Amniotic stem cell (primary cell): ENCODE results near the gene DPYSL3.

Experiments
- DNase-seq: peaks from one replicate; lab custom pipeline; 2025; lab: John Stamatoyannopoulos, UW

The DPYSL3 gene

DNA sequence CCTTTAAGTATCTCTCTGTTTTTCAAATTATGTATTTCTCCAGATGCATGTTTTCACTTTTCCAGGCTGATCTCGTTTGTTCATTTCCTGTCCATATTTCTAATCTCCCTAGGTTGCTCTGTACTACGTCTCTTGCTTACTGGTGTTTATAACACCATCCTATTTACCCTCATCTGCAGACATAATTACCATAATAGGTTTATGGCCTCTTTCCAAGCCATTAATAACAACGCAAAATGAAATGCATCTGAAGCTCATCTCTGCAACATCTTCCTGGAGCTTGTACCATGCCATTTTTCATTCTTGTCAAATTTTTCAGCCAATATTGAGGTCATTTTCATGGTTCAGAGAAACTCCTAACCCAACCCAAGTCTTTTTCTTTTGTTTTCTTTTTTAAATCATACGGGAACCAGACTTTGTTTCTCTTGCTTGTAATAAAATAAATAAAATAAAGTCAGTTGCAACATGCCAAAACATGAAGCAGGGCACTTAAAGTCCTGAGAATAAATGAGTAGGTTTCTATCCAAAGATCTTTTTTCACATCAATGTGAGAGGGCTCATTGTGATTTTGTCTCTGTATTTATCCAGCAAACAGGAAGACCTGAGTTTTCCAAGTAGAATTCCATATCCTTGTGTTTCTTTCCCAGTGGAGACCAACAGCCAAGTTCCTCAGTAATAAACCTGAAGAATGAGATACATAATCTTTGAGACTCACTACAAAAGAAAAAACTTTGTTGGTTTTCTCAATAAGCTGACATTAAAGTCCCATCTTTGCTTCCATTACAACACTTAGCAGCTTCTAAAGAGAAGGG, 37.0 kb downstream of the DPYSL3 start:
- DNase-seq: no peak

DNA sequence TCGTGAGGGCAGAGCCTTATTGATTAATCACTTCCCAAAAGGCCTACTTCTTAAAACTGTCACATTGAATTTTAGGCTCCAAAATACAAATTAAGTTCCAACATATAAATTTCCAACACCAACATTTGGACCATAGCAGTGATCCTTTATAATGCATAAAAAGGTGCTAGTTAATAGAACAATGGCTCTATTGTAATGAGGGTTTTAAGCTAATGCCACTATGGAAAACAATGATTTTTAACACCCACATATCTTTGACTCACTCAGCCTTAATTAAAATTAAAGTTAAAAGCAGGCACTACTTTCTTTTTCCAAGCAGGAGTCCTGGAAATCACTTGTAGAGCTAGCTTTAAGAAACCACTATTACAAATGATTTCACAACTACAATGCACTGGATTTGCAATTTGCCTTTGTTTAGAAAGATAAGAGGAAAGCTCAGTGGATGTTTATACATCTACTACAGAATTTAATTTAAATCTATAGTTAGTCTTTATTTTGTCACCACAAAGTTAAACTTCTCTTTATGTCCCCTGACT, 41.8 kb downstream of the DPYSL3 start:
- no peak for DNase-seq

DNA sequence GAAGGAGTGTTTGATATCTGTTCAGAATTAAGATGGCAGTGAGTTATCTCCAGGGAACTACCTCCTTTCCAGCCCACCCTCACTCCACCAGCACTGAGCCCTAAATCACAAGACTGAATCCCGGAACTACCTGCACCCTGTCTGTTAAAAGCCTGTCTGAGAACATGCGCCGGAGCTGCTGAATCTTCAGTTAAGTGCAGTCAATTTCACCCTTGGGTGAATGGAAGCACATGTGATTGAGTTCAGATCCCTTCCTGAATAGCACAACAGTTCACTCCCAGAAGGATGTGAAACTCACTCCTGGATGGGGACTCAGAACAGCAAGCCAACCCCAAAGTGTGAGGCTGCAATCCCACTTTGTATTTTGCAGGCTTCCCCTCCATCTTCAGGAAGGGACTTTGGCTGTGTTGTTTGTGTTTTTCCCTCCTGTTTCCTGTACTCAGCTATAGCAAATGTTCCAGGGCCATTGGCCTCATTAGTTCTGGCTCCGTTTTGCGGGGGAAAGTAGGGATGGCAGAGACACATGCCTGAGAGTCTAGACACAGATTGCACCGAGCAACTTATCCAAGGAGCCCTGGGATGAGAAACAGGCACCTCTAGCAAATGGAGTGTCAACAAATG, 43.4 kb downstream of the DPYSL3 start:
- no peak for DNase-seq

DNA sequence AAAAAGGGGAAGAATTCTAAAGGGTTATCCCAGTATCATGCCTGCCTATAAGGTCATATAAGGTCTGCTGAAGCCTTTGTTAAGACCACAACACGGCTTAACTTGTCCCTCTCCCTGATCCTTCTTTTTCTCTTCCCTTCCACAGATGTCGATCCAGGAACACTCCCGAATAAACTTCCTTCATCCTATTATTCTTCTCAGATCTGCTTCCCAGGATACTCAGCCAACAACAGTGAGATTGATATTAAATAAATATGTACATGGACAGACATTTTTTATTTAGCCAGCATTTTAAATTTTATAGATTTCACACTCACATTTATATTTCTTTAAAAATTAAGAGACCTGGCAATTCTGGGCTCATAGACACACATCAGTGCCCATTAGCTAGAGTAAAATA, 44.1 kb downstream of the DPYSL3 start:
- no peak for DNase-seq

DNA sequence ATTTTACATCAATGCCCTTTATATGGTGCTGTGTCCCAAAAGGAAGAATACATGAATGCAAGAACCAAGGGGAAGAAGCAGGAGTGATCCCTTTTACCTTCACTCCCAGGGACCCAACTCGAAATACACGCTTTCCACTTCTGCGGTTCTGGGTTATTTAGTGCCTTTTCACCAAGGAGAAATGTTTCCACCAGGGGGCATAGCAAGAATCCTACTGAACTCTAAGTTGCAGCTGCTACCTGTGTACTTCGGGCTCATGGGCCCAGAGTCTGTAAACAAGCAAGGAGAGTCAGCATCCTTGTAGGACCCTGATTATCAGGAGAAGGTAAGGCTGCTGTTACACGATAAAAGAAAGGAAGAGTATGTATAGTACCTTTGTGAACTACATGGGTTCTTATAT, 45.7 kb downstream of the DPYSL3 start:
- DNase-seq: no peak

DNA sequence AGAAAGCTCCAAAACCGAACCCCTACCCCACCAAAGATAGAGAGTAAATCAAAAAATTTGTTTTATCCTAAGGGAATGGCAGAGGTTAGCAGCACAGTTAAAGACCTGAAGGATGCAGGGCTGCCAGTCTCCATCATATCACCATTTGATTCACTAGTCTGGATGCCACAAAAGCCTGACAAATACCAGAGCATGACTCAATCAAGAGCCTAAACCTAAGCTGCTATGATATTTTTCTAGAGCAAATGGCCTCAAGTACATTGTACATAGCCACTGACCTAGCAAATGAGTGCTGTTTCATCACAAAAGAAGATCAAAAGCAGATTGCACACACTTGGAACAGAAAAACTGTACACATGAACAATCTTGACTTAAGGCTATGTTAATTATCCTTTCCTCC, 48.0 kb downstream of the DPYSL3 start:
- DNase-seq: no peak

DNA sequence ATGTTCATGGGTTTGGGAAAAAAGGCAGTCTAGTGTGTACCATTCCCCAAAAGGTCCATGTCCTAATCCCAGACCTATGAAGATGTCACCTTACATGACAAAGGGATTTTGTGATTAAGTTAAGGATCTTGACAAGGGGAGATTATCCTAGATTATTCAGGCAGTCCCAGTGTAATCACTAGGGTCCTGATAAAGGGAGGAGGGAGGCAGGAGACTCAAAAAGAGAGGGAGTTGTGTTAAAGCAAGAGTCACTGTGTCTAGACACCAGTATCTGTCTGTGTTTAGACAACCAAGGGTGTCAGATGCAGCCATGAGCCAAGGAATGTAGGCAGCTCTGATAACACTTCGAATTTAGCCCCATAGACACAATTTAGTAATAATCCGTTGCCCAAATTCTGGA, 49.5 kb downstream of the DPYSL3 start:
- DNase-seq: no peak

DNA sequence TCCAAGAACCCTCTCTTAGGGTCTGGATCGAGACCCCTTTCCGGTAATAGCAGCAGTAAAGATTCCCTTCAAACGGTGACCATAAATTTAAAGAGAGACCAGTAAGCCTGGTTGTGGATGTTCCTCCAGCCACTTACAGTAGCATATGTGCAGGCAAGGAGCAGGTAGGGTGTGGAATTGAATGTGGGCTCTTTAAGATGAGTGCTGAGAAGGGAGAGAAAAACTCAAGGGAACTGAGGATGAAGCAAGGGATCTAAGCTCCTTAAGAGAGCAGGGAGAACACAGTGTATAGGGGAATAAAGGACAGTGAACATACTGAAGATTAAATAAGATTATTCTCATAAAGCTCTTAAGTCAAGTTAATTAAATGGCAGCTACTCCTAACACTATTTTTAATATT, 51.3 kb downstream of the DPYSL3 start:
- no peak for DNase-seq

DNA sequence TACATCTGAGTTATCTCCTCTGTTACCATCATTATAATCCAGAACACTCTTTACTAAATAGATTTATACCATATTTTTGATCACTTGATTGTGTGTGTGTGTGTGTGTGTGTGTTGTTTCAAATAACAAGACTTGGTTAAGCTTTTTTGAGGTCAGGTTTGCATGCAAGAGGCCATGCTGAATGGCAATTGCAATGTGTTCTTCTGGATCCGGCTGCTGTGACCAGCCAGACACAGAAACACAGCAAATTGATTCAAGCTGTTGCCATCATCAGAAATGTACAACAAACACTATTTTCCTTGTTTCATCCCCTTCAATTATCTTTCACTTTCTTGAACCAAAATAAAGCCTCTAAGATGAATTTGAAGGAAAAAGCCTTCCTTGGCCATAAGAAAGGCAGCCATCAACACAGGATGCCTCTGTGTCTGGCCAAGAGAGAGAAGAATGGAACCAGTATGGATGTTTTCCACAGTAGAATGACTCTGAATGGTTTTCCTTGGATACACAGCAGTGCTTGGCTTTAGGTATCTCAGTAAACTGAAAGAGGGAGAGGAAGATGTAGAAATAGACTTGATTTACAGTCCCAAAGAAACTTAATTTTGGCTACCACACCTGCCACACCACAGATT, 53.9 kb downstream of the DPYSL3 start:
- no peak for DNase-seq

DNA sequence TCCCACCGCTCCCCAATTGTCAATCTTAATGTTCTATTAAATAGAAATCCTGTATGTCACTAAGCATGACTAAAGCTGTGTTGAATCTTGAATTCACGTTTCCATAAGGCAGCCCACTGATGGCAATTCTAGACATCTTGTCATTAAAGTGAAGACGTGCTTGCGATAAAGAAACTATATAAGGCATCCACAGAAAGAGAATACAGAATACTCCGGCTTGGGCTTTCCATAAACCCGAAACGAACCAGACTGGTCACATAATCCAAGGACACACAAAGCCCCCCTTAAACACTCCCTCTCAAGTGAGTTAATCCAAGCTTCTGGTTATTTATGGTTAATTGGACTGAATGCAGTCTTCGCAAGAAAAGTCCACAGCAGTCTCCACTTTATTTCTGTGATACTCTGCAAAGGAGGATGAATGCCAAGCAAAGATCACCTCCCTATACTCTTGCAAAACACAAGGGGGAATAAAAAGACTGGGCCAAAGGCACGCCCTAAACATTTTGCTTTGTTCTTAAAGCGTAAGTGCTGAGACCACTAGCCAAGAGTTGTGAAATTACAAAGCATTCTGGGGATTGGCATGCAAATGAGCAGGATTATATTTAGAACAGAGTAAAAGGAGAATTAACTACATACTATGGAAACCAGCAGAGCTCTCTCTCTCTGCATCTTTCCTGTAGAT, 54.7 kb downstream of the DPYSL3 start:
- no peak for DNase-seq

DNA sequence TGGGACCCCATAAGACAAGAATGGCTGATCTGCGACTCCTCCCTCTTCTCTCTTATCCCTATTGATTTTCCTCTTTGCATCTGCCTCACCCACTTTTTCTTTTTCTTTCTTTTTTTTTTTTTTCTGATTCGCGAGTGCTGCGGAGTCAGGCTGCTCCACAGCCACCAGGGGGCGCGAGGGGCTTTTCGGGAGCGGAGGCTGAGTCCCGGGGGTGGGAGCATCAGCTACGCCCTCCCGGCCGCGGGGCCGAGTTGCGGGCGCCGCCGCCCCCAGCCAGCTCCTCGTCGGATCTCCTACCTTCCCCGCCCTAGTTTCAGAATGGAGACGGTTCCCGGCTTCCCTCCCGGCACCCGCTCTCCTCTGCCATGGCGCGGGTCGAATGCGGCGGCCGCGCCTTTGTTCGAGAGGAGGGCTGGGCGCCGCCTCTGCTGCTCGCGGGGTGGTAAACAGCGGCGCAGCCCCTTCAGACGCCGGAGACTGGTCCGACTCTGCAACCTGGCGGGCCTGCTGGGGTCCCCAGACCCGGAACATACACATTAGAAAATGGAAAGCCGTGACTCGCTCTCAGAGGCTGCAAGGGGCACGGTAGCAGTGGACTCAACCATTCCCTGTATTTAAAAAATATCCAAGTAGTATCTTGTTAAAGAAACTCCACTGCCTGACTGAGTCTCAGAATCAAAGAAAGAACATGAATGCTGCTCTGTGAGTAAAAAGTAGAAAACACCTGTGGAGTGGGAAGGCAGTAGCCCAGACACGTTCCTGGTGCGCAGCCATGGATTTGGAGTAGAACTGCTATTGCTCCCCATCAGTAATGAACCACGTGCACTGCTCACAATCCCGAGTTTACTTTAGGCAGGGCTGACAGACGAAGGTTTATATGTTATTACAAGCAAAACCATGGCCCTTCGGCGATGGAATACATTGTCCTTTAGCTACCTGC, 55.7 kb downstream of the DPYSL3 start:
- DNase-seq: peak; percentile 80

DNA sequence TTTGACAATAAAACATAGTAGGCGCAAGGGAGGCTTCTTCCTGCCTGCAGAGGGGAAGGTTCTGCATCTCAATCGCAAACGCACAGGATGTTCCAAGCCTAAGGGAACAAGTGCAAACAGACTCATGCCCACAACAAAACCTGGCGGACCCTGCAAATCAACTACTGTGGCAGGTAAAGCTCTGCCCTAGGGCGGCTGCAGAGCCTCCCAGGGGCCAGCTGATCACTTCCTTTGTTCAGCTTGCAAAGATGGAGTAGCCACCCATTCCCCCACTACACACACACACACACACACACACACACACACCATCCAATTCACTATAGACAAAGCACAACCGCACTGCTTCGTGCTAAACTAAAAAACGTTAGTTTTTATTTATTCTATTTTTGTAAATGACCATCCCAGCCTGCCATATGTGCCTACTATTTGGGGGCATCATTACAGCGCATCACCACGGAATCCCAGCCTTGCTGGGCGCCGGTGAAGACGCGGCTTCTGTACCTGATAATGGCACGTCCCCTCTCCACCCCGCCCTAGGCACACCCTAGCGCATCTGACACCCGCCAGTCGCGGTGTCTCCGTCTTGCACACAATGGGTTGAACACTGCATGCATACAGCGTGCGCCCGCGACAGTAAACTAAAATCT, 57.6 kb downstream of the DPYSL3 start:
- DNase-seq: no peak

DNA sequence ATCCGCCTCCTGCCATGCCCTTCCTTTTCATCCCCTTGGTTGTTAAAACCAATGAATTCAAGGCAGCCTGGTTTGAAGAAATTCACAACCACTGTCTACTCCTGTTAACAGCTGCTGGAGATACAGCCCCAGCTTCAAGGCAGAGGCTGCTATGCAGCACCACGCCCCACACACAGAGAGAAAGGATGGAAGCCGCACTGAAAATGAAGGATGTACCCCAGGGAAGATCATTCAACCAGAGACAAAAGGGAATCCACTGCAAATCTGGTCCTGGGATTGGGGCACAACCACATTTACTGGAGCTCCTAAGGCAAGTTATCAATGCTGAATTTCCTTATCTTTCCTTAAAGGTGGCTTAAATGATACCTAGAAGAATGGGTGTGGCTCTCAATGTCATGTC, 58.7 kb downstream of the DPYSL3 start:
- DNase-seq: no peak

DNA sequence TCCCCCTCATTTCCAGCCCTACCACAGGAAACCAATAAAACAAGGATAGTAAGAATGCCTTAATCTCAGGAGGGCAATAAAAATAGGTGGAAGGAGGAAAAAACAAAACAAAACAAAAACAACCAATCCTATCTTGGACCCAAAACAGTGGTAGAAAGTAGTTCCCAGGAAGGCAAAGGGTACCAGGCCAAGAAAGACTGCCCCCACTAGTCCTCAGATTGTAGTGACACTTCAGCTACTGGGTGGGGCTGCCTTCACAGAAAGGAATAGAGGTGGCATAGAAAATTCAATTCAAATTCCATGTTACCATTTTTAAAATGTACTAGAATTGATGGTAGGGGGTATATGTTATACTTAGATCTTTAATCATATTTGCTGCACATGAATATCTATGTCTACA, 59.3 kb downstream of the DPYSL3 start:
- DNase-seq: no peak

DNA sequence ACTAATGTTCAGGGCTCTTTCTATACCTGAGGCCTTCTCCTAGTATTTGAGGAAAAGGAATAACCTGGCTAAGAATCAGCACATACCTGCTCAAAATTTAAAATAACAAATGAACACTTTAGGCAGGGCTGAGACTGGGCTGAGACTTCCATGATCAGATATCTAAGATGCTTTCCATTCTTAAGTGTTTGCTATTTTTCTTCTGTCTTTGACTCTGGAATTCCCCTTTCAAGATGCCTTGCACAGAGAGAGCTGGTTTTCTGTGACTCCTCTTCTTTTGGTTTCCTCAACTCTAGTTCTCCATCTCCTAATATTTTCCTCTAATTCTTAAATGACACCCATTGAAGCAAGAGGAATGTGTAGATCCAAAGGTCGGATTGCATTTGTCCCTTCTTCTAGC, 61.1 kb downstream of the DPYSL3 start:
- no peak for DNase-seq

DNA sequence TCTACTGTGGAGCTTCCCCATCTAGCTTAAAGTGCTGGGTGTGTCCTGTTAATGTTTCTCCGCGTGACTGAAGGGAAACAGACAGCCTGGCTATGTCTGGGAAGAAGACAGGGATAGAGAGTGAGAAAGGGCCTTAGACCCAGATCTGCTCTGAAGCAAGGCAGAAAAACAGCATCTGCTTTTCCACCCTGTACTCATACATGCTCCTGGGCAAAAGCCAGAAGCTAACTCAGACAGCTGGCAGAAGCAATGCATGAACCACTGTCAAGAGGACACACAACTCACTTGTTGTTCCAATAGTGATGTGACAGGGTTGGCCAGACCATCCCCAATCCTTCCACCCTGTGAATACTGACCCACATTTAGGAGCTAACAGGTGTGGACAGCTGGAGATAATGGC, 63.3 kb downstream of the DPYSL3 start:
- DNase-seq: no peak

DNA sequence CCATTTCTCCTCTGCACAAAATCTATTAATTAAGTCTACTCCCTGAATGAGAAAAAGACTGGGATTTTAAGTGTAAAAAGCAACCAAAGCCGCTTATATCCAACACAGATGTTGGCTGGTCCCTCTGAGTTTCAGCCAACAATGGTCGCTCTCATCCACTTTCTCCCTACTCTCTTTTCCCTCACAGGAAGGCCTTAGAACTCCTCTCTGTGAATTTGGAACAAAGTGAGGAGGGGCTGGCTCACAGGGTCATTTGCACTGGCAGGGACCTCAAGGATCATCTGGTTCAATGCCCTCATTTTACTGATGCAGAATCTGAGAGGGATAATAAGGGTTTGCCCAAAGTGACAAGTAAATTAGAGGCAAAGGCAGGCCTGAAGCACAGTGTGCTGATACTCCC, 64.0 kb downstream of the DPYSL3 start:
- no peak for DNase-seq

DNA sequence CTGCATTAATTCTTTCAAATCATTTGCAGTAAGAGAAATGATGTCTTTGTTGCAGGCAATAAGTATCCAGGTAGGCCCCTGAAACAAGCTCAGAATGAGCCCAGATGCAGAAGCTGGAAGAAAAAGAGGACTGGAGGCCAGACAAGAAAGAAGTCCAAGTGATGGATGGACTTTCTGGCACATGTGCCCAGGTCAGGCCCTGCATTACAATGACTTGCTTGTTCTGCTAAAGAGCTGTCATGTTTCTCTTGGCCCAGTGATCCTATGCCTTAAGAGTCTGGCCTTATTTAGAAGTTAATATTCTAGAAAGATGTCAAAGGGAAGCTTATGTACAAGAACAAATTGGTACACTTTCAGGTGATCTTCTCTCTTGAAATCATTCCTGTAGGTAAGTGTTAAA, 64.8 kb downstream of the DPYSL3 start:
- no peak for DNase-seq

DNA sequence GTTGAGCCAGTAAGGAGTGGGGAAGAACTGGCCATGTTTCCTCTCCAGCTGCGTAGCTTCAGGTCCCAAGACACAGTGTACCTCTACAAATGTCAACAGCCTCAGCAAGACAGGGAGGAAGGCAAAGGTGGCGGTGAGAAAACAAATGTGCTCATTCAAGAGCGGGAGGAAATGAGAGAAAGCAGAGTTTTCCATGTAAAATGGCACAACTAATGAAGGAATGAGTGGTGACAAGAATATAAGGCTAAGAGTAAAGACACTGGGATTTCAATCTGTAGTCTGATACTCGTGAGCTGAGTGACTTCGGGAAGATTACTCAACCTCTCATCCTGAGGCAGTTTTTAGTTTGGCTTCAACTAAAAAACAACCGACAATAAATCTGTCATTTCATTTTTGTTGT, 67.6 kb downstream of the DPYSL3 start:
- DNase-seq: no peak

DNA sequence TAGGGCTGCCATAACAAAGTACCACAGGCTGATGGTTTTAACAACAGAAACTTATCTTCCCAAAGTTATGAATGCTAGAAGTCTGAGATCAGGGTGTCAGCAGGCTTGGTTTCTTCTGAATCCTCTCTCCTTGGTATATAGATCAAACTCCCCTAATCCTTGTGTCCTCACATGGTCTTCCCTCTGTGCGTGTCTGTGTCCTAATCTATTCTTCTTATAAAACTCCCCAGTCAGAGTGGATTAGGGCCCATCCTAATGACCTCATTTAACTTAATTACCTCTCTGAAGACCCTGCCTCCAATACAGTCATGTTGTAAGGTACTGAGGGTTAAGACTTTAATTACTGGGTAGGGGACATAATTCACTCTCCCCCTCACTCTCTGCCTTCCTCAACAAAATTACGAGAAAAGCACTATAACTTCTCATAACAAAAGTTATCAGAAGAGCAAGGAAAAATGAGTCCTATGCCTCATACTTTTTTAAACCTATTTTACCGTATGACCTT, 68.6 kb downstream of the DPYSL3 start:
- no peak for DNase-seq

DNA sequence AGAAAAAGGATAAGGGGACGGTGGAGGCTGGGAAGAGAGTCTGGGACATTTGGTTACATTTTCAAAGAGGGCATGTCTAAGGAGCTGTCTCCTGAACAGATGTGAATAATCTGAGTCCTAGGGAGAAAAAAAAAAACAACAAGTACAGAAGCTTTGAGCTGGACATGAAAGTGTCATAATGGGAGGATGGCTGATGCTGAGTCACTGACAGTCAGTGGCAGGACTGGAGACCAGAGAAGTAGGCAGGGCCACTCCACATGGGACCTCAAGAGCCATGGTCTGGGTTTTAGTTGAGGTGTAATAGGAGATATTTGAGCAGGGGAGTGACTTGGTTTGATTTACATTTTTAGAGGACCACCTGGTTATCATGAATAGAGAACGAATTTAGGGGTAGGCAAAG, 70.6 kb downstream of the DPYSL3 start:
- DNase-seq: no peak
